IPS-20b (cell line): ENCODE measurements around the gene IAPP.
A peak's percentile ranks its signal among the peaks of the same experiment; 100 is the strongest.
"Not testable (repeated sequence)": the region's sequence is repeated elsewhere in the genome, so short reads cannot be mapped to it uniquely, and the experiment has no call there.

Experiments used
- H3K27ac ChIP-seq: one replicate; pipeline ENCODE4 v1.5.1; 2013; ENCODE audit warnings: low read length
- H3K27me3 ChIP-seq: 2 replicates; pipeline ENCODE4 v1.6.1; 2013; ENCODE audit warnings: mild to moderate bottlenecking, low read length, inconsistent platforms; ENCODE audit not compliant: insufficient read depth
- H3K36me3 ChIP-seq: 2 replicates; pipeline ENCODE4 v1.6.1; 2013; ENCODE audit warnings: low read depth, mild to moderate bottlenecking, inconsistent platforms, low read length, moderate library complexity; ENCODE audit not compliant: insufficient read depth
- H3K4me1 ChIP-seq: 2 replicates; pipeline ENCODE4 v1.6.1; 2013; ENCODE audit warnings: mild to moderate bottlenecking, control low read depth, inconsistent platforms, low read length, moderate library complexity; ENCODE audit not compliant: insufficient read depth
- H3K4me3 ChIP-seq: 2 replicates; pipeline ENCODE4 v1.5.1; 2013; ENCODE audit warnings: mild to moderate bottlenecking, low read length, inconsistent platforms
- H3K9ac ChIP-seq: 2 replicates; pipeline ENCODE4 v1.6.1; 2013; ENCODE audit warnings: low read depth, mild to moderate bottlenecking, inconsistent platforms, low read length, moderate library complexity
- H3K9me3 ChIP-seq: 2 replicates; pipeline ENCODE4 v1.6.1; 2013; ENCODE audit warnings: mild to moderate bottlenecking, low read depth, low read length, inconsistent platforms; ENCODE audit not compliant: insufficient read depth

Gene IAPP

DNA sequence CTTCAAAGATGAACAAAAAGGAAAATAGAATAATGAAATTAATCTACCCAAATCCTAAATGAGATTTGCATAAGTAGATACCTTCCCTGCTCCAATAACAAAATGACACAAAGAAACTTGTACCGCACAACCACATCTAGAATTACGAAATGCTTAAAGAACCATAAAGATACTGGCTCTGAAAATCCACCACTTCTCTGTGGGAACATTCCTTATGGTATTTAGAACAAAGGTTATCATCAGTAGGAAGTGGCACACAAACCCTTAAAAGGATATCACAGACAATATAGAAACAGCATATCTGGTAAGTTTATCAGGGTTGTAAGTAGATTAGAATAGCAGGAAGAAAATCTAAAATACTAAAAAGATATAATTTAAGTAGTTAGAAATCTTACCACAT lies 11.6 kb downstream of the IAPP start:
- Histone ChIP-seq H3K4me3 (no peak overlapping the region), H3K9ac (no peak overlapping the region), H3K27ac (no peak overlapping the region), H3K4me1 (no peaks in the 10 kb centered on the region), H3K36me3 (no peaks in the 10 kb centered on the region), H3K27me3 (no peaks in the 10 kb centered on the region), H3K9me3 (no peaks in the 10 kb centered on the region)

GRCh38 chr12:21387174-21387573 lies 14.5 kb downstream of the IAPP start:
- no peak overlapping the region for H3K27ac ChIP-seq
- no peaks in the 10 kb centered on the region for H3K36me3 ChIP-seq
- no peaks in the 10 kb centered on the region for H3K27me3 ChIP-seq
- no peak overlapping the region for H3K4me3 ChIP-seq
- H3K9ac ChIP-seq, result no peak overlapping the region
- no peaks in the 10 kb centered on the region for H3K9me3 ChIP-seq
- no peaks in the 10 kb centered on the region for H3K4me1 ChIP-seq

GRCh38 chr12:21392384-21392783 lies 19.7 kb downstream of the IAPP start:
- Histone ChIP-seq H3K9ac (no peak overlapping the region), H3K27ac (no peak overlapping the region), H3K4me3 (no peak overlapping the region), H3K9me3 (no peaks in the 10 kb centered on the region), H3K27me3 (no peaks in the 10 kb centered on the region), H3K4me1 (no peaks in the 10 kb centered on the region), H3K36me3 (no peaks in the 10 kb centered on the region)

GRCh38 chr12:21394828-21395626 lies 22.3 kb downstream of the IAPP start:
- H3K9ac ChIP-seq, H3K36me3 ChIP-seq, H3K27me3 ChIP-seq, H3K4me1 ChIP-seq, H3K9me3 ChIP-seq, H3K27ac ChIP-seq: not testable (repeated sequence)
- peak overlapping the region; percentile 47 for H3K4me3 ChIP-seq

- H3K4me1 ChIP-seq, result no peaks in the 10 kb centered on the region
- no peaks in the 10 kb centered on the region for H3K9me3 ChIP-seq
- H3K27ac ChIP-seq, result no peak overlapping the region
- H3K36me3 ChIP-seq, result no peaks in the 10 kb centered on the region
- no peak overlapping the region for H3K4me3 ChIP-seq
- H3K27me3 ChIP-seq, result no peaks in the 10 kb centered on the region
- H3K9ac ChIP-seq, result no peak overlapping the region
Measured at GRCh38 chr12:21413369-21414277, 40.9 kb downstream of the IAPP start.

DNA sequence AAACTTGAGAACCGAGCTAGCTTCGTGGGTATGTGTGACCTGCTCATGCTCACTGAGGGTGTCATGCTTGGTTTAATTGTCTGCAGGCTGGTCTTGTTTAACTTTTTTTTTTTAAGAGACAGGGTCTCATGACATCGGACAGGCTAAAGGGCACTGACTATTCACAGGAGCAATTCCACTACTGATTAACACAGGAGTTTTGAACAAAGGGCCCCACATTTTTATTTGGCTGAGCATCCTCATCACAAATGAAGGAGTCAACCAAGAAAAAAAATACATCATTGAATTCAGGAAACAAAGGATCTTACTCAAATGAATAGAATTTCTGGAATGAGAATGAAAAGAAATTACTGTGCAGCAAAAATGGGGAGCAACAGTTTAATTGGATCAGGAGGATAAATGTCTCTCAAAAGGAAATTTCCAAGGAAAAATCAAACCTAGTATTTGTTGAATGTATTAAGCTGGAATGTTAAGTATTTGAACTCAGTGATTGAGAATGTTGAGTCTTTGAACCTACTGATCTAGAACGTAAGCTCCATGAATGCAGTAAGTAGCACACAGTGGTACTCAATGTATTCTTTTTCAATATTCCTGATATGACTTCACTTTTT lies 43.9 kb downstream of the IAPP start:
- Histone ChIP-seq H3K9ac (no peak overlapping the region), H3K4me1 (no peaks in the 10 kb centered on the region), H3K4me3 (no peak overlapping the region), H3K36me3 (no peaks in the 10 kb centered on the region), H3K27ac (no peak overlapping the region), H3K27me3 (no peaks in the 10 kb centered on the region), H3K9me3 (no peaks in the 10 kb centered on the region)

- not testable (repeated sequence) for H3K27ac ChIP-seq, H3K4me1 ChIP-seq, H3K9me3 ChIP-seq, H3K9ac ChIP-seq, H3K4me3 ChIP-seq, H3K27me3 ChIP-seq, H3K36me3 ChIP-seq
Measured at GRCh38 chr12:21418398-21418797, 45.7 kb downstream of the IAPP start.

DNA sequence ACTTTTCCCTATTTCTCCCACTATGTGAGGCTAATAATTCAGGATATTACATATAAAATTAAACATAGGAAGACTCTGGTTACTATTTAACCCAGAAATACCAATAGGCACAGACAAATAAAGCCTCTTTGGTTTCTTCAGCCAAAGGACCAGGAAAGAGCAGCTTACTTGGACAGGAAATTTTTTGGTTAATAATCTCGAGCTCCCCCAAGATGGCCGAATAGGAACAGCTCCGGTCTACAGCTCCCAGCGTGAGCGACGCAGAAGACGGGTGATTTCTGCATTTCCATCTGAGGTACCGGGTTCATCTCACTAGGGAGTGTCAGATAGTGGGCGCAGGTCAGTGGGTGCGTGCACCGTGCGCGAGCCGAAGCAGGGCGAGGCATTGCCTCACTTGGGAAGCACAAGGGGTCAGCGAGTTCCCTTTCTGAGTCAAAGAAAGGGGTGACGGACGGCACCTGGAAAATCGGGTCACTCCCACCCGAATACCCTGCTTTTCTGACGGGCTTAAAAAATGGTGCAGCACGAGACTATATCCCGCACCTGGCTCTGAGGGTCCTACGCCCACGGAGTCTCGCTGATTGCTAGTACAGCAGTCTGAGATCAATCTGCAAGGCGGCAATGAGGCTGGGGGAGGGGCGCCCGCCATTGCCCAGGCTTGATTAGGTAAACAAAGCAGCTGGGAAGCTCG lies 46.5 kb downstream of the IAPP start:
- not testable (repeated sequence) for H3K9ac ChIP-seq

GRCh38 chr12:21428241-21428640 lies 55.5 kb downstream of the IAPP start:
- H3K36me3 ChIP-seq, result no peaks in the 10 kb centered on the region
- no peak overlapping the region for H3K9ac ChIP-seq
- H3K4me3 ChIP-seq, result no peak overlapping the region
- no peaks in the 10 kb centered on the region for H3K27me3 ChIP-seq
- H3K9me3 ChIP-seq, result no peaks in the 10 kb centered on the region
- H3K4me1 ChIP-seq, result no peaks in the 10 kb centered on the region
- H3K27ac ChIP-seq, result no peak overlapping the region

More for the DNA sequence above, 46.5 kb downstream of the IAPP start:
- H3K36me3 ChIP-seq, H3K4me1 ChIP-seq, H3K27ac ChIP-seq, H3K4me3 ChIP-seq, H3K27me3 ChIP-seq, H3K9me3 ChIP-seq: not testable (repeated sequence)
